Islet of Langerhans (tissue), 1 donor: ENCODE measurements around the gene MKNK2.
"Not testable (repeated sequence)": the region's sequence is repeated elsewhere in the genome, so short reads cannot be mapped to it uniquely, and the experiment has no call there.

ENCODE experiments used
- FAIRE-seq: peaks from one replicate; lab custom pipeline; 2011; peaks lifted over from hg19 to GRCh38; lab: Jason Lieb, UNC

The MKNK2 gene

DNA sequence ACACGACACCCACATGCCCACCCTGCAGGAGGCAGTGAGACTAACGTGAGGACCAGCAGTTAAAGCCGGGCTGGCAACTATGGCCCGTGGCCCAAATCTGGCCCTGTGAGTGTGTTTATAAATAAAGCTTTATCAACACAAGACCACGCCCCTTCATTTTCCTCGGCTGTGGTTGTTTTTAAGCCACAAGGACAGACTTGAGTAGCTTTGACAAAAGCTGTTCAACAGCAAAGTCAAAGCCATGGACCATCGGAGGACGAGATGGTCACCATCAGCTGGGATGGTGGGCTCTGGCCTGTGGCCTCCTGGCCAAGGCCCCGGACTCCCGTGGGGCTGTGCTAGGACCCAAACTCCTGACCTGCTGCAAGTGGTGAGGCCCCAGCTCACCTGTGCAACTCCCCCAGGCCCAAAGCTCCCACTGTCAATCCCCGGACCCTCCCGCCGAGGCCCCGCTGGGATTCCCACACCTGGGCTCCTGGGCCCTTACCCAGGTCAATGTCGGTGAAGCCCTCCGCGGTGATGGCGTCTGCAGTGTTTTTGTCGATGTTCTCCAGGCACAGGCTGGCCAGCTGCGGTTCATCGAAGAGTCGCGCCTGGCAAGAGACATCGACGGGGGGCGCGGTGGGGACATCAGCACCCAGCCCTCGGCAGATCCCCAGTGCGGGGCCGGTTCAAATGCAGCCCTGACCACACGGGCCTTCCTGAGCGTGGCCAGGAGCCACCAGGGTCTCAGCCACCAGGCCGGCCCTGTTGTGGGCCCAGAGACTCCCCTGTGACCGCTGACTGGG is 60.6 kb downstream of the MKNK2 start:
- FAIRE-seq, result no peak

DNA sequence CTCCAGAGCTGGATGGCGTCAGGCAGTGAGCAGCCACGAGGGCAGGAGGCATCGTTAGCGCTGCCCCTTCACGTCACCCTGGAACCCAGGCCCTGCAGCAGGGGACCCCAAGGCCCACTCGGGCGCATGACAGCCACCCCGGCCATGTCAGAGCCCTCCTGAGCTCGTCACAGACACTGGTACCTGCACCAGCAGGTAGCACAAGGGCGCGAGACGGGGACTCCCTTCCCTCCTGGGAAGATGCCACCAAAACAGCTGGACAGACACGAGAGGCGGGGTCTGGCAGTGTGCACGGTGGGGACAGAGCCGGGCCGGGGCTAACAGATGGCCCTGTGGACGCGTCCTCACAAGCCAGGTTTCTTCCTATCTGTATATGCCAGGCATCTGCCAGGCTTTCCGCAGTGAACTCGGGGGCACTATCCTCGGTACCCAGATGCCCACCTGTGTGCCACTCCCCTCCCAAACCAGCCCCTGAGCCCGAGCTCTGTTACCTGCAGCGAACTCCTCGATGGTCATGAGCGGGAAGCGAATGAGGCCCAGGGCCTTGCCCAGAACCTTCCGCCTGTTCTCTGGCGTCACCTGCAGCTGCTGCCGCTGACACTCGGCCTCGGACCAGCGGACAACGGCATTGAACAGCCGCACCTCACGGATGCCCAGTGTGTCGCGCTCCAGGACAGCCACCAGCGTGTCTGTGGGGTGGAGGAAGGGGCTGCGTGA is 61.4 kb downstream of the MKNK2 start:
- FAIRE-seq, result no peak

DNA sequence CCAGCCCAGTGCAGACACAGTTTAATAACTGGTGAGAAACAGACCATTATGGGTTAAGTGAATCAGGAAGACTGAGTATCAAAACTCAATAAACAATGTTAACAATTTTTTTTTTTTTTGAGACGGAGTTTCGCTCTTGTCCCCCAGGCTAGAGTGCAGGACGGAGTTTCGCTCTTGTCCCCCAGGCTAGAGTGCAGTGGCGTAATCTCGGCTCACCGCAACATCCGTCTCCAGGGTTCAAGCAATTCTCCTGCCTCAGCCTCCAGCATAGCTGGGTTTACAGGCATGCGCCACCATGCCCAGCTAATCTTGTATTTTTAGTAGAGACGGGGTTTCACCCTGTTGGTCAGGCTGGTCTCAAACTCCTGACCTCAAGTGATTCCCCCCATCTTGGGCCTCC is 62.6 kb downstream of the MKNK2 start:
- FAIRE-seq, result not testable (repeated sequence)
